Right hindlimb (tissue), 1 donor: ENCODE measurements around the gene CD300LF.

Experiments
- DNase-seq: peaks from one replicate; pipeline ENCODE4 v3.0.0-alpha.2; 2018

CD300LF gene

GRCh38 chr17:74729368-74729767, 16.6 kb upstream of the CD300LF start:
- no peak for DNase-seq

GRCh38 chr17:74728702-74729075, 16.0 kb upstream of the CD300LF start:
- DNase-seq, result no peak

GRCh38 chr17:74728033-74728701, 15.4 kb upstream of the CD300LF start:
- DNase-seq, result no peak

GRCh38 chr17:74725111-74725510, 12.4 kb upstream of the CD300LF start:
- no peak for DNase-seq

- DNase-seq, result no peak
These were observed 11.2 kb upstream of the CD300LF start for GRCh38 chr17:74723891-74724290.

GRCh38 chr17:74722782-74723181, 10.1 kb upstream of the CD300LF start:
- no peak for DNase-seq

- DNase-seq, result no peak
These were observed 7.8 kb upstream of the CD300LF start for GRCh38 chr17:74720506-74720905.

- no peak for DNase-seq
These were observed 2.4 kb upstream of the CD300LF start for GRCh38 chr17:74715144-74715543.

- DNase-seq, result no peak
These were observed 540 bp upstream of the CD300LF start for GRCh38 chr17:74713171-74713755.

- no peak for DNase-seq
These were observed 422 bp downstream of the CD300LF start for GRCh38 chr17:74712301-74712700.

GRCh38 chr17:74711058-74711824, 1.5 kb downstream of the CD300LF start:
- DNase-seq, result no peak

- no peak for DNase-seq
These were observed 8.2 kb downstream of the CD300LF start for GRCh38 chr17:74704544-74704943.

GRCh38 chr17:74703311-74703710, 9.4 kb downstream of the CD300LF start:
- no peak for DNase-seq

GRCh38 chr17:74702116-74702871, 10.4 kb downstream of the CD300LF start:
- no peak for DNase-seq

- DNase-seq, result no peak
These were observed 13.5 kb downstream of the CD300LF start for GRCh38 chr17:74699236-74699635.

- DNase-seq, result no peak
These were observed 14.7 kb downstream of the CD300LF start for GRCh38 chr17:74698069-74698468.

GRCh38 chr17:74697515-74697914, 15.2 kb downstream of the CD300LF start:
- DNase-seq, result no peak

- DNase-seq, result no peak
These were observed 17.1 kb downstream of the CD300LF start for GRCh38 chr17:74695629-74696028.

- DNase-seq, result no peak
These were observed 18.6 kb downstream of the CD300LF start for GRCh38 chr17:74694081-74694480.

- no peak for DNase-seq
These were observed 21.6 kb downstream of the CD300LF start for GRCh38 chr17:74691151-74691550.

GRCh38 chr17:74690409-74690825, 22.3 kb downstream of the CD300LF start:
- DNase-seq, result no peak

GRCh38 chr17:74687886-74688285, 24.8 kb downstream of the CD300LF start:
- DNase-seq, result no peak

- no peak for DNase-seq
These were observed 26.0 kb downstream of the CD300LF start for GRCh38 chr17:74686761-74687160.
